Pancreas (tissue), 10 donors: ENCODE measurements around the gene RASA3. TPM values are rescaled to one million over a fixed set of nuclear protein-coding genes. Genes with fewer than 3 reads are reported as not detected.

Source experiments
- ATAC-seq, 4 donors: fragments of 200-7000 bp; cut with Tn5 transposase; one replicate each; pipeline versions ENCODE4 v1.8.0 to v1.9.1; 2020; ENCODE audit warnings: mild to moderate bottlenecking in 4 of 4, moderate library complexity in 4 of 4
- DNase-seq, 6 donors: peaks; one replicate each; pipeline ENCODE4 v3.0.0-alpha.2; 2020
- FAIRE-seq: peaks from 2 replicates; lab custom pipeline; 2012; peaks lifted over from hg19 to GRCh38; lab: Jason Lieb, UNC
- H3K27ac ChIP-seq, 4 donors: fragments of 200-600 bp; sonication (generic); 1 replicate in 3 of 4; 2 replicates in 1 of 4; pipeline versions ENCODE4 v1.5.0 to v1.8.0; 2020
- H3K27me3 ChIP-seq, 4 donors: fragments of 200-600 bp; one replicate each; pipeline ENCODE4 v1.8.0; 2021
- H3K36me3 ChIP-seq, 3 donors: fragments of 200-600 bp; sonication (generic) in 1 of 3; one replicate each; pipeline versions ENCODE4 v1.5.0 to v1.8.0; 2020 to 2021
- H3K4me1 ChIP-seq, 3 donors: fragments of 200-600 bp; one replicate each; pipeline ENCODE4 v1.8.0; 2021
- H3K4me3 ChIP-seq, 4 donors: fragments of 200-600 bp; sonication (generic) in 2 of 4; one replicate each; pipeline versions ENCODE4 v1.5.0 to v1.8.0; 2020 to 2021
- H3K9me3 ChIP-seq, 4 donors: fragments of 200-600 bp; one replicate each; pipeline ENCODE4 v1.8.0; 2021
- WGBS, 2 donors: extraction: QIAGEN DNeasy Blood & Tissue Kit; methylation state at CpG; one replicate each; pipeline ENCODE4 v1.1.7; 2013; 5-methylcytosine and 5-hydroxymethylcytosine counted together
- intact Hi-C, 3 donors: fragments of 100-400 bp; cut with DNase I; formaldehyde crosslinking; loops; one replicate each; pipeline versions ENCODE4 v1.11.1 to v1.14.2; 2022
- polyA plus RNA-seq, 2 donors: library from polyadenylated mRNA; stranded (reverse); fragments of 200-250 nt; gene quantifications; one replicate each; pipeline ENCODE4 v1.2.3, GENCODE V29; 2013
- total RNA-seq, 6 donors: library from RNA; stranded (reverse); fragmentation: NEBNext Ultra II Directional in 4 of 6; extraction: Animal tissue kit (Norgen Biotek cat#: 25700) in 4 of 6; gene quantifications; one replicate each; pipeline versions ENCODE4 v1.2.1 to v1.2.4, GENCODE V29; 2021 to 2023
- TF ChIP-seq, protein P1 (sequence below), 4 donors: fragments of 200-600 bp; sonication (generic) in 3 of 4; IDR thresholded peaks; one replicate each; pipeline versions ENCODE4 v1.5.0 to v1.8.0; 2021; ENCODE audit warnings: antibody characterized with exemption in 4 of 4
- donor health status: healthy with polysubstance abuse.
- donor health status: DM: no; HTN: no; CAD: no; lungs with moderate emphysema.
- donor health status: DM: no; HTN: no; CAD: no.
- donor health status: control.
- donor health status: control.
- donor health status: Bipolar disorder and iron deficiency.
- donor health status: DM: yes; HTN: yes; CAD: no.
- donor health status: DM: no; HTN: no; CAD: no.
- donor health status: DM: no; HTN: no; CAD: no.
- donor health status: DM: yes; HTN: yes; CAD: no.

RASA3 gene
- total and polyA plus RNA-seq, 8 donors, result 5.7 to 11.2 (median 9.1) TPM

DNA sequence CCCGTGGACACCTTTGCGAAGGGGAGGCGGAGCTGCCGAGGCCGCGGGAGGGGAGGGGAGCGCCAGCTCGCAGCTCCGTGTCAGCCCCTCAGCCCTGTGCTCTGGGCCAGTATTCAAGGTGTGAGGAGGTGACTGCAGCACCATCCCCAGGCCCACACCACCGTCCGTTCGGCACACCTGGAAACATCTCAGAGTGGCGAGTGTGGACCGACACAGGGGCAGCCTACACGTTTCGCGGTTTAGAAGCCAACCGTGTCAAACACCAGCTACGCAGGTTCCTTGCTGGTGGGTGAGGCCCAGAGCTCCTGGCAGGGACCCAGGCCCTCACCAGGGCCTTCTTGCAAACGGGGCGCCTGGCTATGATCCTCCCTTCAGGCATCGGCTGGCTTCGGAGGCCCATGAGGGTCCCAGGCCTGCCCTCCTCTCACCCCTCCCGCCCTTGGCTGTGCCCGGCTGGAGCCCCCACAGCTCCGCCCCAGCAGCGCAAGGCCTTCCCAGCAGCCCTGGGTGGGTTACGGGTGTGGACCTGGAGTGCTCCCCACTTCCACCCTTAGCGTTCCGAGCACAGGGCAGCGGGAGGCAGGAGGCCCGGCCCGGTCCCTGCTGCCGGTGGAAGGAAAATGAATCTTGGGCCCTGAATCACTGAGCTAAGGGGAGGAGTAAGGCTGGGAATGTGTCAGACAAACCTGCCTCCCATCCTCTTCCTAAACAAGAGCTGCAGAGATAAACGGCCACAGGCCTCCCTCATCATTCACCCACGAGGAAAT is 159.8 kb downstream of the RASA3 start:
- peak overlapping the region in 2 of 4 donors; percentile 22 to 96 for H3K27ac ChIP-seq

DNA sequence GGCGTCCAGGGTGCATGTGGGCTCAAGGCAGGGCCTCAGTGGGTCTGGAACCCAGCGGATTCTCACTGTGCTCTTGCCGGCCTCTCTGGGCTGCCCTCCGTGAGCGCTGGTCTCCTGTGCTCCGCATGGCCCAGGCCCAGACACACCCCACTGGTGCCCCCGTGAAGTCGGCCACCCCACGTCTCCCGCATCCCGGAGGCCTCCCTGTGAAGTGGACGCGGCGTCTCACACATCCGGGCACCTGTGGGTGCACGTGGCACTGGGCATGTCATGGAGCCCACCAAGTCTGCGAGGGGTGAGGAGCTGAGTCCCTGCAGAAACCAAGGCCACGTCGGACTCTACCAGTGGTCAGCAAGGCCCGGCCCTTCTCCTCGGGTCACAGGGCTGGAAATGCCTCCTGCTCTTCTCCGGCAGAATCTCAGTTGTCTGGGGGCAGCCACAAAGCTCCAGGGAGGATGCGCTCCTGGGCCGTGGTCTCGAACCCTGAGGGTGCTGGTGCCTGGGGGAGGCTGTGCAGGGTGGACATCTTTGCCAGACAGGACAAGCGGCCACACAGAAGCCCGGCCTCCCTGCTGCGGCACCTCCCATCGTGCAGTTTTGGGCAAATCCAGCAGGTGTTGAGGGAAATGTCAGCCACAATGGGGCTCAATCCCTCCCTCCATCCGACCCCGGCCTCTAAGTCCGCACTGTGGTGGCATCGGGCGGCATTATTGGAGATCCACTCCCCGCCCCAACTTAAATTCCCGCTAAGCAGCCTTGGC is 160.8 kb downstream of the RASA3 start:
- intact Hi-C loops, result no loop called here
- TF ChIP-seq, protein P1, sequence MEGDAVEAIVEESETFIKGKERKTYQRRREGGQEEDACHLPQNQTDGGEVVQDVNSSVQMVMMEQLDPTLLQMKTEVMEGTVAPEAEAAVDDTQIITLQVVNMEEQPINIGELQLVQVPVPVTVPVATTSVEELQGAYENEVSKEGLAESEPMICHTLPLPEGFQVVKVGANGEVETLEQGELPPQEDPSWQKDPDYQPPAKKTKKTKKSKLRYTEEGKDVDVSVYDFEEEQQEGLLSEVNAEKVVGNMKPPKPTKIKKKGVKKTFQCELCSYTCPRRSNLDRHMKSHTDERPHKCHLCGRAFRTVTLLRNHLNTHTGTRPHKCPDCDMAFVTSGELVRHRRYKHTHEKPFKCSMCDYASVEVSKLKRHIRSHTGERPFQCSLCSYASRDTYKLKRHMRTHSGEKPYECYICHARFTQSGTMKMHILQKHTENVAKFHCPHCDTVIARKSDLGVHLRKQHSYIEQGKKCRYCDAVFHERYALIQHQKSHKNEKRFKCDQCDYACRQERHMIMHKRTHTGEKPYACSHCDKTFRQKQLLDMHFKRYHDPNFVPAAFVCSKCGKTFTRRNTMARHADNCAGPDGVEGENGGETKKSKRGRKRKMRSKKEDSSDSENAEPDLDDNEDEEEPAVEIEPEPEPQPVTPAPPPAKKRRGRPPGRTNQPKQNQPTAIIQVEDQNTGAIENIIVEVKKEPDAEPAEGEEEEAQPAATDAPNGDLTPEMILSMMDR (IDR thresholded peaks at IDR 0.05), result no peak
- Histone ChIP-seq H3K27me3 (no peaks in the 10 kb centered on the region), H3K9me3 (no peaks in the 10 kb centered on the region), H3K4me3 (no peak overlapping the region), H3K27ac (peak overlapping the region; percentile 92 to 97 (median 94)), H3K36me3 (no peaks in the 10 kb centered on the region), H3K4me1 (peaks cover 25 to 40% (median 39%) of the 10 kb centered on the region in 3 donors)
- DNase-seq (peak in 3 of 6 donors; percentile 55 to 84 (median 61)), ATAC-seq (no peak), FAIRE-seq (no peak)
- 86 to 96% methylated on average over 35 to 36 of the region's 36 CpGs for WGBS, 2 donors

More for the DNA sequence above, 159.8 kb downstream of the RASA3 start:
- Histone ChIP-seq H3K36me3 (no peaks in the 10 kb centered on the region), H3K4me3 (no peak overlapping the region), H3K9me3 (no peaks in the 10 kb centered on the region), H3K27me3 (no peaks in the 10 kb centered on the region), H3K4me1 (peaks cover 22 to 35% (median 29%) of the 10 kb centered on the region in 3 donors)
- DNase-seq (peak in 3 of 6 donors; percentile 51 to 63 (median 52)), ATAC-seq (no peak), FAIRE-seq (no peak)
- TF ChIP-seq, protein P1 (IDR thresholded peaks at IDR 0.05), result no peak
- intact Hi-C loops, result no loop called here
- 88 to 90% methylated on average over 36 of the region's 36 CpGs for whole genome bisulfite sequencing, 2 donors

DNA sequence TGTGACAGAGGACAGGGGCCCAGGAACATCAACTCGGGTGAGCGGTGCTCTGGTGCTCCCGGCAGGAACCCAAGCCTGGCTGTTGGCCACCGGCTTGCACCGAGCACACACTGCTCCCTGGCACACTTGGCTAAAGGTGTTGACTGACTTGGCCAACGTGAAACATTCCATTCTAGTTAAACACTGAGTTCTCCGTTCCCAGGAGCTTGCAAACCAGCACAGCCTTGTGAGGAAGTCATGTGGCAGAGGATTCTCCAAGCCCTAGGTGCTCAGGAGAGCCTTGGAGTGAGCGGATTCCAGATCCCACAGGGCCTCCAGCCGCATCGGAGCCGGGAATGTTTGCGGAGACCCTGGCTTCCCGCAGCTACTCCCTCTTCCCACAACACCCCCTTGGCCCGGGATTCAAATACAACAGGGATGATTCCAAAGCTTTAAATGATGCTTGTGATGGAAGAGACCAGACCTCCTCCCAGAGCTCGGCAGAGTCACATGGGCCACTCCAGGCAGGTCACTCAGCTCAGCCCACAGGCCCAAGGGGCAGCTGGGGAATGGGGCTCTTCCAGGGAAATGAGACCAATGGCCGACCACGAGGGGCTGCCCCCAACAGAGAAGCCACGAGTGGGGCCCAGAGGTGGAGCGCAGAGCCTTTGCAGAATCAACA is 161.5 kb downstream of the RASA3 start:
- peaks cover 25 to 40% (median 39%) of the 10 kb centered on the region in 3 donors for H3K4me1 ChIP-seq
- ATAC-seq, result peak; percentile 80 to 90 (median 84)
- H3K27ac ChIP-seq, result peak overlapping the region; percentile 92 to 97 (median 94)
- DNase-seq, result peak; percentile 79 to 94 (median 89)
- no peaks in the 10 kb centered on the region for H3K9me3 ChIP-seq
- 29 to 31% methylated on average over 19 of the region's 19 CpGs for WGBS, 2 donors
- peak overlapping the region in 2 of 4 donors; percentile 34 to 46 for H3K4me3 ChIP-seq
- no peaks in the 10 kb centered on the region for H3K36me3 ChIP-seq
- intact Hi-C loops, result no loop called here
- TF ChIP-seq, protein P1 (IDR thresholded peaks at IDR 0.05), result no peak
- no peaks in the 10 kb centered on the region for H3K27me3 ChIP-seq
- no peak for FAIRE-seq

DNA sequence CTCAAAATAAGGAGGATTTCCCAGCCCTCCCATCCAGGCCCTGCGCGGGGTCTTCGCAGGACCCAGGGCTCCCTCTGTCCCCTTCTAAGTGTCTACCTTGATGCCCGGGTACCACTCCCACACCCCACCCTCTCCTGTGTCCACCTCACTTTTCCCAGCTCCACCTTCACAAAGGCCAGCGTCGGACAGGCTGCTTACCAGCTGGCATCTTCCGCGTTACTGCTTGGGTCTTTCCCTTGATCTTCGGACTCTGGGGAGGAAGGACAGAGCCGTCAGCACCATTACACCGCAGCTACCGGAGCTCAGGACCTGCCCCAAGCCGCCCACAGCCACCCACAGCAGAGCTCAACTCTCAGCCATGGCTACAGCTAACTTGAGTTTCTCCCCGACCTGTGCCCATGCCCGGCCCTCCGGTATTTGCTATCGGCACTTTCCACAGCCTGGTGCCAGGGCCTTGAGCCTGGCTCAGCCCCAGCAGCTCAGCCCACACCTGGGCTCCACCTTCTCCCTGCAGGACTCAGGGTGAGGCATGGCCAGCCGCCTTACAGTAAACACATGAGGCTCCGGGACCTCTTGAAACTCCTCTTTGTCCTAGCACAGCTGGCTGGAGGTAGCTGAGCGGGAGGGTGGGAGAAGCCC is 162.3 kb downstream of the RASA3 start:
- TF ChIP-seq, protein P1 (IDR thresholded peaks at IDR 0.05), result no peak
- peaks cover 25 to 40% (median 39%) of the 10 kb centered on the region in 3 donors for H3K4me1 ChIP-seq

More for the DNA sequence above, 162.3 kb downstream of the RASA3 start:
- peak; percentile 86 to 97 (median 93) for DNase-seq
- FAIRE-seq, result no peak
- H3K9me3 ChIP-seq, result no peaks in the 10 kb centered on the region
- peak overlapping the region; percentile 92 to 97 (median 94) for H3K27ac ChIP-seq
- H3K36me3 ChIP-seq, result no peaks in the 10 kb centered on the region
- no peaks in the 10 kb centered on the region for H3K27me3 ChIP-seq
- WGBS, 2 donors, result 19% methylated on average over 18 to 20 of the region's 20 CpGs
- intact Hi-C loops, result no loop called here
- peak; percentile 87 to 93 (median 89) for ATAC-seq
- H3K4me3 ChIP-seq, result peak overlapping the region in 3 of 4 donors; percentile 17 to 46 (median 34)
